ENCODE data around the gene KLHL21.
A peak's percentile ranks its signal among the peaks of the same experiment; 100 is the strongest.
"Not testable (repeated sequence)": the region's sequence is repeated elsewhere in the genome, so short reads cannot be mapped to it uniquely, and the experiment has no call there.

KLHL21 gene

DNA sequence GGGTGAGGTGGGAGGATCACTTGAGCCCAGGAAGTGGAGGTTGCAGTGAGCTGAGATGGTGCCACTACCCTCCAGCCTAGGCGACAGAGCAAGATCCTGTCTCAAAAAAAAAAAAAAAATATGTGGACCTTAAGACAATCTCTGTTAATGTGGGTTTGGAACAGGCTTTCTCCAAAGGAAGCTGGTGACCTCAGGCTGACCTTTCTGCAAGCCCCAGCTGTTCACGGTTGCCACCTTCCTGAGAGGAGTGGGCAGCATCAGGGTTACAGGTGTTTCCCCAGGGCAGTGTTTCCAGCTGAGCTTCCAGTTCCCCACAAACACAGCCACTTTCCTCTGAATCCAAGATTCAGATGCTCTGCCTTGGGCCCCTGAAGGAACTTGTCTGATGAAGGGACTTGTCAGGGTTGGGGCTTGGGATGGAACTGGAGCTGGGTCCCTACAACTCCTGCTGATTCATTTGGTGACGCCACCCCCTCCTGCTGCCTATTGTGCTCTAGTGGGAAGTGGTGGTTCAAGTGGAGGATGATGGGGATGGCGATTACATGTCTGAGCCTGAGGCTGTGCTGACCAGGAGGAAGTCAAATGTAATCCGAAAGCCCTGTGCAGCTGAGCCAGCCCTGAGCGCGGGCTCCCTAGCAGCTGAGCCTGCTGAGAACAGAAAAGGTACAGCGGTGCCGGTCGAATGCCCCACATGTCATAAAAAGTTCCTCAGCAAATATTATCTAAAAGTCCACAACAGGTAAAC, 20.9 kb downstream of the KLHL21 start:
- no peak for DNase-seq

DNA sequence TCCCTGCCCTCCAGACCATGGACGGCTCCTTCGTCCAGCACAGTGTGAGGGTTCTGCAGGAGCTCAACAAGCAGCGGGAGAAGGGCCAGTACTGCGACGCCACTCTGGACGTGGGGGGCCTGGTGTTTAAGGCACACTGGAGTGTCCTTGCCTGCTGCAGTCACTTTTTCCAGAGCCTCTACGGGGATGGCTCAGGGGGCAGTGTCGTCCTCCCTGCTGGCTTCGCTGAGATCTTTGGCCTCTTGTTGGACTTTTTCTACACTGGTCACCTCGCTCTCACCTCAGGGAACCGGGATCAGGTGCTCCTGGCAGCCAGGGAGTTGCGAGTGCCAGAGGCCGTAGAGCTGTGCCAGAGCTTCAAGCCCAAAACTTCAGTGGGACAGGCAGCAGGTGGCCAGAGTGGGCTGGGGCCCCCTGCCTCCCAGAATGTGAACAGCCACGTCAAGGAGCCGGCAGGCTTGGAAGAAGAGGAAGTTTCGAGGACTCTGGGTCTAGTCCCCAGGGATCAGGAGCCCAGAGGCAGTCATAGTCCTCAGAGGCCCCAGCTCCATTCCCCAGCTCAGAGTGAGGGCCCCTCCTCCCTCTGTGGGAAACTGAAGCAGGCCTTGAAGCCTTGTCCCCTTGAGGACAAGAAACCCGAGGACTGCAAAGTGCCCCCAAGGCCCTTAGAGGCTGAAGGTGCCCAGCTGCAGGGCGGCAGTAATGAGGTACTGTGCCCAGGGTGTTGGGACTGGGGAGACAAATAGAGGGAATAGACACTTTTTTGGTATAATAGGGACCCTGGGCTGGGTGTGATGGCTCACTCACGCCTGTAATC, 21.9 kb downstream of the KLHL21 start:
- DNase-seq: no peak

DNA sequence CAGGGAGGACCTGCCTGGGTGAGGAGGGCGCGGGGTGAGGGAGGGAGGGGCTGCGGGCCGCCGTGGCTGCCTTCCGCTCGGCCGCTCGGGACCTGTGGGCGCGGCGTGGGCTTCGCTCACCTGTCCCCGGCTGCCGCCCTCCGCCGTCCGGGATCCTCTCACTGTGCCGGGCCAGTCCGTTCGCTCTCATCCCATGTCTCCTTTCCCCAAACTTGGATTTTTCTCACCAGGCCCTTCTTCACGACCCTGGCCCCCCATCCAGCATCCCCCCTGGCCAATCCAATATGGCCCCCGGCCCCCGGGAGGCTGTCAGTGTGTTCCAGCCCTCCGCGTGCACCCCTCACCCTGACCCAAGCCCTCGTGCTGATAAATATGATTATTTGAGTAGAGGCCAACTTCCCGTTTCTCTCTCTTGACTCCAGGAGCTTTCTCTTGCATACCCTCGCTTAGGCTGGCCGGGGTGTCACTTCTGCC, 22.5 kb downstream of the KLHL21 start:
- DNase-seq: no peak

- DNase-seq: peak; percentile 96 to 98
Measured at GRCh38 chr1:6579374-6580118, 23.1 kb downstream of the KLHL21 start, which contains the start of gene ZBTB48. TSS of gene ZBTB48 (plus strand) at chr1:6579994. CDS start at chr1:6580610, 616 bp downstream.

- no peak for DNase-seq
Measured at GRCh38 chr1:6578624-6579373, 23.9 kb downstream of the KLHL21 start.

DNA sequence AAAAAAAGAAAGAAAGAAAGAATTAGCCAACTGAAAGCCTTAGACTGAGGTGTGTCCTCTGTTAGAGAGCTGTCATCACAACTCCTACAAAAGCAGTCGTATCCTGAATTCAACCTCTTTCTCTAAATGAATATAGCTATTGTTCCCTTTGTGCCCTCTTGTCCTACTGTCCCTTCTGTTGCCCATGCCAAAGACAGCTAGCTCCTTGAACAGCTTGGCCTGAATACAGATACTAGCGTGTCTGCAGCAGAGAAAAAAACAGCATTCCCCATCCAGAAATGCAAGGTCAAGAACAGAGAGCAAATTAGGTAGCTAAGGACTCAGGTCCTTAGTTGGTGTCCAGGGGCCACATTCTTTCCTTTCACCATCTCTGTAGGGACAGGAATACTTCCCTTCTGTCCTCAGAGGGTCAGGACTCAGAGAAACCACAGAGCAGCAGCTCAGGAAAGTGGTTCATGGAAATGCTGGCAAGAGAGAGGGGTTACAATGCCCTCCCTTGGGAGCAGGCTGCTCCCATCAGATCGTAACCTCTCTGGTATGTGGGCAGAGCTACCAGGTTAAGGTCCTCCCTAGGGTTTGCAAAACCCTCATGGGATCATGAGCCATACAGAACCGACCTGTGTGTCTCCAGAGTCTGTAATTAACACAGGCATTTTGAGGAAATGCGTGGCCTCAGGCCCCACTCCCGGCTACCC, 24.7 kb downstream of the KLHL21 start:
- peak in 1 of 2 donors; percentile 13 for DNase-seq

- DNase-seq: no peak
Measured at GRCh38 chr1:6574818-6575217, 27.9 kb downstream of the KLHL21 start.

GRCh38 chr1:6574025-6574620, 28.5 kb downstream of the KLHL21 start:
- DNase-seq: no peak

DNA sequence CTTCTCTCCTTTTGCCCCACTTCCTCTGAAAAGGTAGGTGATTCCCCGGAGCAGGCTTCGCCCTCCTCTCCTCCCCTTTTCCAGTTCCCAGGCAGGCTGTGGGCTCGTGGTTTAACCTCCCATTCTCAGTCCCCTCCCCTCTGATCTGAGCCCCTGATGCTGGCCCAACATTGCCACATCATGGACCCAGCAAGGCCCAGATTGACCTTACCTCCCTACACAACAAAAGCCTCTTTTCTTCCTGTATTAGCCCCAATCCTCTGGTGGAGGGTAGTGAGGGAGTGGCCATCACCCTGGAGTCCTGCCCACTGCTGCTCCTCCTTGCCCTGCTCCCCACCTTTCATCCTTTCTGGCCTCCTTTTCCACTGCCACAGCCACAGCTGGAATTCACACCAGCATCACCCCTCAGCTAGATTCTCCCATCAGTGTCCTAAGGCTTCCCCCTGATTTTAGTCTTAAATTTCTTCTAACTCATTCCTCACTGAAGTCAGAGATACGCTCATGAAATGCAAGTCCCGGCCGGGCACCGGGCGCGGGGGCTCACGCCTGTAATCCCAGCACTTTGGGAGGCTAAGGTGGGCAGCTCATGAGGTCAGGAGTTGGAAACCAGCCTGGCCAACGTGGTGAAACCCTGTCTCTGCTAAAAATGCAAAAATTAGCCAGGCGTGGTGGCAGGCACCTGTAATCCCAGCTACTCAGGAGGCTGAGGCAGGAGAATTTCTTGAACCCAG, 29.9 kb downstream of the KLHL21 start:
- DNase-seq: no peak

DNA sequence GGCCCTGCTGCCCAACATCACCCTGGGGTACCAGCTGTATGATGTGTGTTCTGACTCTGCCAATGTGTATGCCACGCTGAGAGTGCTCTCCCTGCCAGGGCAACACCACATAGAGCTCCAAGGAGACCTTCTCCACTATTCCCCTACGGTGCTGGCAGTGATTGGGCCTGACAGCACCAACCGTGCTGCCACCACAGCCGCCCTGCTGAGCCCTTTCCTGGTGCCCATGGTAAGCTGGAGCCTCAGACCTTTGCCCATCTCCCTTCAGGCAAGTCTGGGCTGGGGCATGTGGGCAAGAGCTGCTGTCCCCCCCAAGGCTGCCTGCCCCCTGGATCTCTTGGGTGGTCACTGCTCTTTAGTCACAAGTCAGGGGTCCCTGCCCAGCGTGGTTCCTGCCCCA, 31.7 kb downstream of the KLHL21 start:
- DNase-seq: no peak

- DNase-seq: no peak
Measured at GRCh38 chr1:6570100-6570499, 32.6 kb downstream of the KLHL21 start.

DNA sequence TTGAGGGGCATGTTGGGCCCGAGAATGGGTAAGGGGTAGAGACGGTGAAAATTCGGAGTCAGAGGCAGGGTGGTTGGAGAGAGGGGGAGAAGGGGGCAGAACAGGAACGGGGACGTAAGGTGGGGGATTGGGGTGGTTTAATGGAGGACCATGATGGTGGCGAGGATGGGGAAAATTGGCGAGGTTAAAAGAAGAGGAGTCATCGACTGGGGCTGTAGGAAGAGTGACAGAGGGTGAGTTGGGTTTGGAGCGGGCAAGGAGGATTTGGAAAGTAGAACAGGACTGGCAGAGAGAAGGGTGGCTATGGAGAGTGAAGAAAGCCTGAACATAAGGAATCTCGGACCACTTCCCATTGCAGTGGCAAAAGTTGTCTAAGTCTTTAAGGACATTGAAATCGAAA, 33.6 kb downstream of the KLHL21 start:
- DNase-seq: no peak

GRCh38 chr1:6560267-6560666, 42.4 kb downstream of the KLHL21 start:
- no peak for DNase-seq

DNA sequence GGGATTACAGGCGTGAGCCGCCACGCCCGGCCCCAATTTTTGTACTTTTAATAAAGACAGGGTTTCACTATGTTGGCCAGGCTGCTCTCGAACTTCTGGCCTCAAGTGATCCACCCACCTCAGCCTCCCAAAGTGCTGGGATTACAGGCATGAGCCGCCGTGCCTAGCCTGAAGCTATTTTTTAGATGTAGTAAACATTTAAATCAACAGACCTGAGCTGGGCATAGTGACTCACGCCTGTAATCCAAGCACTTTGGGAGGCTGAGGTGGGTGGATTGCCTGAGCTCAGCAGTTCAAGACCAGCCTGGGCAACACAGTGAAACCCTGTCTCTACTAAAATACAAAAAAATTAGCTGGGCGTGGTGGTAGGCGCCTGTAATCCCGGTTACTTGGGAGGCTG, 43.5 kb downstream of the KLHL21 start:
- not testable (repeated sequence) for DNase-seq

- no peak for DNase-seq
Measured at GRCh38 chr1:6557597-6557996, 45.1 kb downstream of the KLHL21 start.

DNA sequence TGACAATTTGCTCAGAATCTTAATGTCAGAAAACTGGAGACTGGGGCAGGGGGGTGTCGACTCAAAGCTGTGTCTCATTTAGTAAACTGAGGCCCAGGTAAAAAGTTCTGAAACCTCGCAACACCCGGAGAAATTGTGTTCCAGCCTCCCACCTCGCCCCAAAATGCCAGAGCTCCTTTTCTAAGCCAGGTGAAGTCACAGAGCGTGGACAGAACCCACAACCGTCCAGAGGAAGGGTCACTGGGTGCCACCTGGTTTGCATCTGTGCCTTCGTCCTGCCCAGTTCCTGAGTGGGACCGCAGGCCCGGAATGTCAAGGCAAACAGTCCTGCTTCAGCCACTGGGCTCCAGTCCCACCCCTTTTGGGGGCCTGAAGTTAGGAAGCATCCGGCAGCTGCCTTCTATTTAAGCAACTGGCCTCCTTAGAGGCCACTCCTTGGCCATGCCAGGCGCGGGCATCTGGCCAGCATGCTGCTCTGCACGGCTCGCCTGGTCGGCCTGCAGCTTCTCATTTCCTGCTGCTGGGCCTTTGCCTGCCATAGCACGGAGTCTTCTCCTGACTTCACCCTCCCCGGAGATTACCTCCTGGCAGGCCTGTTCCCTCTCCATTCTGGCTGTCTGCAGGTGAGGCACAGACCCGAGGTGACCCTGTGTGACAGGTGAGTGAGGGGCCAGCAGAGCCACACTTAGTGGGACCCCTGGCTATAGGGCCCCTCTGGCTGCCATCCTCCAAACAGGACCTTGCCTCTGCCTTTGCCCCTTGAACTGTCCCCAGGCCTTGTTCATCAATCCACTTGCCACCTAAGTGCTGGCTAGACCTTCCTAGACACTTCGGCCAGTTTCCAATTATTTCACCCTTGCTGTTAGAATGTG, 47.5 kb downstream of the KLHL21 start, which contains the start of gene TAS1R1:
TAS1R1 (plus strand) TSS at position 401 of the 872 bp plus-strand sequence; CDS start at position 468, 67 bp downstream.
- peak in 1 of 2 donors; percentile 42 for DNase-seq

GRCh38 chr1:6554031-6554906, 48.4 kb downstream of the KLHL21 start, which contains the start of gene NOL9:
TSS of gene NOL9 (minus strand) at chr1:6554513. CDS start at chr1:6554502, 11 bp downstream.
- peak; percentile 86 to 87 for DNase-seq

DNA sequence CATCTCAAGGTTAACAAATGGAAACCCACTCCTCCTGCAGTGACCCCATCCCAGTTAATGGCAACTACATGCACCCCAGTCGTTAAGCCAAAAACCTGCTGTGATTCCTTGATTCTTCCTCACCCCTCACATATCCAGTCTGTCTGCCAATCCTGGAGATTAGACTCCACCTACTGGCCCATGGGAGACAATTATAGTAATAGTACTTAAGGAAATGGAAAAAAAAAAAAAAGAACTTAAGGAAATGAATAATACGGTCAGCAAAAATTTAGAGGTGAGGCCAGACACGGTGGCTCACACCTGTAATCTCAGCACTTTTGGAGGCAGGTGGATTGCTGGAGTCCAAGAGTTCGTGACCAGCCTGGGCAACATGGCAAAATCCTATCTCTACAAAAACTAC, 55.4 kb downstream of the KLHL21 start:
- DNase-seq: no peak
